ENCODE measurements around the gene CLCNKB. TPM values are rescaled to one million over a fixed set of nuclear protein-coding genes. Genes with fewer than 3 reads are reported as not detected.

CLCNKB gene
- total and polyA plus RNA-seq, 2 experiments from 2014 or later = 1.3 to 1.9 TPM

DNA sequence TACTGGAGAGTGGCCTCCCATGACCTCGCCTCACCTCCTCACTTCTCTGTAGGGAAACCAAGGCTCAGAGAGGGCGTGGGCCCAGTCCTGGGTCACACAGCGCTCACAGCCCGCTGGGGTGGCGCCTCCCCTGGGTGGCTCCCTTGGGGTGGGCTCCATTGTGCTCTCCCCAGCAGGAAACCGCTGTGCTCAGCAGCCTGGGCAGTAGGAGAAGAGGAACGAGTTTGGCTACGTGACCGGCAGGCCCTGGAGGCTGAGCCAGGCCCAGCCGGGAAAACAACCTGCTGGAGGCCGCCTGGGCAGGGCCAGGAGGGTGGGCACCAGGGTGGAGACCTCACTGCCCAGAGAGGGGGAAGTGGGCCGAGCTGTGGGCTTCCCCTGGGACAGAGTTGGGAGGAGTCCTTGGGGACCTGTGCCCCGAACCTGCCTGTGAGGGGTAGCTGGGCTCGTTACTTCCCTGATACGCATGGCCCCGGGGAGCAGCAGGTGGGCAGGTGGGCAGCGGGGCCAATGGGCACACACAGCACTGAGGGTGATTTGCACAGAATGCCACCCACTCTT, 44.8 kb downstream of the CLCNKB start (continued):
- TF ChIP-seq, protein P1, sequence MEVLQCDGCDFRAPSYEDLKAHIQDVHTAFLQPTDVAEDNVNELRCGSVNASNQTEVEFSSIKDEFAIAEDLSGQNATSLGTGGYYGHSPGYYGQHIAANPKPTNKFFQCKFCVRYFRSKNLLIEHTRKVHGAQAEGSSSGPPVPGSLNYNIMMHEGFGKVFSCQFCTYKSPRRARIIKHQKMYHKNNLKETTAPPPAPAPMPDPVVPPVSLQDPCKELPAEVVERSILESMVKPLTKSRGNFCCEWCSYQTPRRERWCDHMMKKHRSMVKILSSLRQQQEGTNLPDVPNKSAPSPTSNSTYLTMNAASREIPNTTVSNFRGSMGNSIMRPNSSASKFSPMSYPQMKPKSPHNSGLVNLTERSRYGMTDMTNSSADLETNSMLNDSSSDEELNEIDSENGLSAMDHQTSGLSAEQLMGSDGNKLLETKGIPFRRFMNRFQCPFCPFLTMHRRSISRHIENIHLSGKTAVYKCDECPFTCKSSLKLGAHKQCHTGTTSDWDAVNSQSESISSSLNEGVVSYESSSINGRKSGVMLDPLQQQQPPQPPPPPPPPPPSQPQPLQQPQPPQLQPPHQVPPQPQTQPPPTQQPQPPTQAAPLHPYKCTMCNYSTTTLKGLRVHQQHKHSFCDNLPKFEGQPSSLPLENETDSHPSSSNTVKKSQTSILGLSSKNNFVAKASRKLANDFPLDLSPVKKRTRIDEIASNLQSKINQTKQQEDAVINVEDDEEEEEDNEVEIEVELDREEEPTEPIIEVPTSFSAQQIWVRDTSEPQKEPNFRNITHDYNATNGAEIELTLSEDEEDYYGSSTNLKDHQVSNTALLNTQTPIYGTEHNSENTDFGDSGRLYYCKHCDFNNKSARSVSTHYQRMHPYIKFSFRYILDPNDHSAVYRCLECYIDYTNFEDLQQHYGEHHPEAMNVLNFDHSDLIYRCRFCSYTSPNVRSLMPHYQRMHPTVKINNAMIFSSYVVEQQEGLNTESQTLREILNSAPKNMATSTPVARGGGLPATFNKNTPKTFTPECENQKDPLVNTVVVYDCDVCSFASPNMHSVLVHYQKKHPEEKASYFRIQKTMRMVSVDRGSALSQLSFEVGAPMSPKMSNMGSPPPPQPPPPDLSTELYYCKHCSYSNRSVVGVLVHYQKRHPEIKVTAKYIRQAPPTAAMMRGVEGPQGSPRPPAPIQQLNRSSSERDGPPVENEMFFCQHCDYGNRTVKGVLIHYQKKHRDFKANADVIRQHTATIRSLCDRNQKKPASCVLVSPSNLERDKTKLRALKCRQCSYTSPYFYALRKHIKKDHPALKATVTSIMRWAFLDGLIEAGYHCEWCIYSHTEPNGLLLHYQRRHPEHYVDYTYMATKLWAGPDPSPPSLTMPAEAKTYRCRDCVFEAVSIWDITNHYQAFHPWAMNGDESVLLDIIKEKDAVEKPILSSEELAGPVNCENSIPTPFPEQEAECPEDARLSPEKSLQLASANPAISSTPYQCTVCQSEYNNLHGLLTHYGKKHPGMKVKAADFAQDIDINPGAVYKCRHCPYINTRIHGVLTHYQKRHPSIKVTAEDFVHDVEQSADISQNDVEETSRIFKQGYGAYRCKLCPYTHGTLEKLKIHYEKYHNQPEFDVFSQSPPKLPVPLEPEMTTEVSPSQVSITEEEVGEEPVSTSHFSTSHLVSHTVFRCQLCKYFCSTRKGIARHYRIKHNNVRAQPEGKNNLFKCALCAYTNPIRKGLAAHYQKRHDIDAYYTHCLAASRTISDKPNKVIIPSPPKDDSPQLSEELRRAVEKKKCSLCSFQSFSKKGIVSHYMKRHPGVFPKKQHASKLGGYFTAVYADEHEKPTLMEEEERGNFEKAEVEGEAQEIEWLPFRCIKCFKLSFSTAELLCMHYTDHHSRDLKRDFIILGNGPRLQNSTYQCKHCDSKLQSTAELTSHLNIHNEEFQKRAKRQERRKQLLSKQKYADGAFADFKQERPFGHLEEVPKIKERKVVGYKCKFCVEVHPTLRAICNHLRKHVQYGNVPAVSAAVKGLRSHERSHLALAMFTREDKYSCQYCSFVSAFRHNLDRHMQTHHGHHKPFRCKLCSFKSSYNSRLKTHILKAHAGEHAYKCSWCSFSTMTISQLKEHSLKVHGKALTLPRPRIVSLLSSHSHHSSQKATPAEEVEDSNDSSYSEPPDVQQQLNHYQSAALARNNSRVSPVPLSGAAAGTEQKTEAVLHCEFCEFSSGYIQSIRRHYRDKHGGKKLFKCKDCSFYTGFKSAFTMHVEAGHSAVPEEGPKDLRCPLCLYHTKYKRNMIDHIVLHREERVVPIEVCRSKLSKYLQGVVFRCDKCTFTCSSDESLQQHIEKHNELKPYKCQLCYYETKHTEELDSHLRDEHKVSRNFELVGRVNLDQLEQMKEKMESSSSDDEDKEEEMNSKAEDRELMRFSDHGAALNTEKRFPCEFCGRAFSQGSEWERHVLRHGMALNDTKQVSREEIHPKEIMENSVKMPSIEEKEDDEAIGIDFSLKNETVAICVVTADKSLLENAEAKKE (CRISPR knock-in tag; IDR thresholded peaks at IDR 0.05) = no peak
- TF ChIP-seq, protein P2, sequence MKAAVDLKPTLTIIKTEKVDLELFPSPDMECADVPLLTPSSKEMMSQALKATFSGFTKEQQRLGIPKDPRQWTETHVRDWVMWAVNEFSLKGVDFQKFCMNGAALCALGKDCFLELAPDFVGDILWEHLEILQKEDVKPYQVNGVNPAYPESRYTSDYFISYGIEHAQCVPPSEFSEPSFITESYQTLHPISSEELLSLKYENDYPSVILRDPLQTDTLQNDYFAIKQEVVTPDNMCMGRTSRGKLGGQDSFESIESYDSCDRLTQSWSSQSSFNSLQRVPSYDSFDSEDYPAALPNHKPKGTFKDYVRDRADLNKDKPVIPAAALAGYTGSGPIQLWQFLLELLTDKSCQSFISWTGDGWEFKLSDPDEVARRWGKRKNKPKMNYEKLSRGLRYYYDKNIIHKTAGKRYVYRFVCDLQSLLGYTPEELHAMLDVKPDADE (IDR thresholded peaks at IDR 0.05) = no peak
- TF ChIP-seq ZNF331 (CRISPR knock-in tag; IDR thresholded peaks at IDR 0.05; ENCODE audit: low read depth) = no peak
- TF ChIP-seq, protein P3, sequence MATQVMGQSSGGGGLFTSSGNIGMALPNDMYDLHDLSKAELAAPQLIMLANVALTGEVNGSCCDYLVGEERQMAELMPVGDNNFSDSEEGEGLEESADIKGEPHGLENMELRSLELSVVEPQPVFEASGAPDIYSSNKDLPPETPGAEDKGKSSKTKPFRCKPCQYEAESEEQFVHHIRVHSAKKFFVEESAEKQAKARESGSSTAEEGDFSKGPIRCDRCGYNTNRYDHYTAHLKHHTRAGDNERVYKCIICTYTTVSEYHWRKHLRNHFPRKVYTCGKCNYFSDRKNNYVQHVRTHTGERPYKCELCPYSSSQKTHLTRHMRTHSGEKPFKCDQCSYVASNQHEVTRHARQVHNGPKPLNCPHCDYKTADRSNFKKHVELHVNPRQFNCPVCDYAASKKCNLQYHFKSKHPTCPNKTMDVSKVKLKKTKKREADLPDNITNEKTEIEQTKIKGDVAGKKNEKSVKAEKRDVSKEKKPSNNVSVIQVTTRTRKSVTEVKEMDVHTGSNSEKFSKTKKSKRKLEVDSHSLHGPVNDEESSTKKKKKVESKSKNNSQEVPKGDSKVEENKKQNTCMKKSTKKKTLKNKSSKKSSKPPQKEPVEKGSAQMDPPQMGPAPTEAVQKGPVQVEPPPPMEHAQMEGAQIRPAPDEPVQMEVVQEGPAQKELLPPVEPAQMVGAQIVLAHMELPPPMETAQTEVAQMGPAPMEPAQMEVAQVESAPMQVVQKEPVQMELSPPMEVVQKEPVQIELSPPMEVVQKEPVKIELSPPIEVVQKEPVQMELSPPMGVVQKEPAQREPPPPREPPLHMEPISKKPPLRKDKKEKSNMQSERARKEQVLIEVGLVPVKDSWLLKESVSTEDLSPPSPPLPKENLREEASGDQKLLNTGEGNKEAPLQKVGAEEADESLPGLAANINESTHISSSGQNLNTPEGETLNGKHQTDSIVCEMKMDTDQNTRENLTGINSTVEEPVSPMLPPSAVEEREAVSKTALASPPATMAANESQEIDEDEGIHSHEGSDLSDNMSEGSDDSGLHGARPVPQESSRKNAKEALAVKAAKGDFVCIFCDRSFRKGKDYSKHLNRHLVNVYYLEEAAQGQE (IDR thresholded peaks at IDR 0.05; ENCODE audit: unreplicated experiment) = no peak
- no peak for TF ChIP-seq EZH2 (IDR thresholded peaks at IDR 0.05; ENCODE audit: low read depth, unreplicated experiment)
- TF ChIP-seq STAT1 (IDR thresholded peaks at IDR 0.05; ENCODE audit: unreplicated experiment) = no peak
